ENCODE measurements around the gene SIM1. TPM values are rescaled to one million over a fixed set of nuclear protein-coding genes. Genes with fewer than 3 reads are reported as not detected.

SIM1 gene
- total RNA-seq, 2 experiments from 2014 or later, result not detected

DNA sequence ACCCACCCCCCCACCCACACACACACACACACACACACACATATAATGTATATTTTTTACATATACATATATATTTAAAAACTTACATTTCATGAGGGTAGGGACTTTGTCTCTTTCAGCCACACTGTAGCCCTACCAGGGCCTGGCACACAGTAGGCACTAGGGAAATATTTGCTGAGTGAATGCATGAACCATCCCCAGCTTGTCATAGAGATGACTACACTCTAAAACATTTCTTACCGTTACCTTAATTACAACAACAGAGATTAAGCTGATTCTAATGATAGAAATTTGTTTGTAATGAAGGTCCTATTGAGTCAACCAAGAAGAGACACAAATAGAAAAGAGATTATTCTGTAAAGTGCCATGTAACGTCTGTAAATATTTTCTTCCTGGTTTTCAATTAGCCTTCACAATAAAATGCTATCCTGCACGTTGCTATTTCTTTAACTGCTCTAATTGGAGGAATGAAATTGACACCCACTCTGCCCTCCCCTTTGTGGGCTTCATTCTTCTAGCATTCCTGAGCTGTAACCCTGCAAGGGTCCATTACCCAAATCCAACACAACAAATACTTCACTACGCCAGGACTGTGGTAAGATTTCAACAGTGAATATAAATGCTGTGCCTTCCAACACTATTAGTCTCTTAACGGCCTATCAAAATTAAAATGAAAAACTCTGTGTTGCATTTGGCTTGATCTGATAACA is 30.8 kb downstream of the SIM1 start:
- Mint-ChIP-seq H3K4me3 (no peak overlapping the region), H3K27me3 (peaks cover 58% of the 10 kb centered on the region), H3K36me3 (ENCODE audit: low read depth) (no peaks in the 10 kb centered on the region), H3K27ac (no peak overlapping the region), H3K9me3 (no peaks in the 10 kb centered on the region), H3K4me1 (ENCODE audit: low read depth) (no peaks in the 10 kb centered on the region)
- TF ChIP-seq, protein P1, sequence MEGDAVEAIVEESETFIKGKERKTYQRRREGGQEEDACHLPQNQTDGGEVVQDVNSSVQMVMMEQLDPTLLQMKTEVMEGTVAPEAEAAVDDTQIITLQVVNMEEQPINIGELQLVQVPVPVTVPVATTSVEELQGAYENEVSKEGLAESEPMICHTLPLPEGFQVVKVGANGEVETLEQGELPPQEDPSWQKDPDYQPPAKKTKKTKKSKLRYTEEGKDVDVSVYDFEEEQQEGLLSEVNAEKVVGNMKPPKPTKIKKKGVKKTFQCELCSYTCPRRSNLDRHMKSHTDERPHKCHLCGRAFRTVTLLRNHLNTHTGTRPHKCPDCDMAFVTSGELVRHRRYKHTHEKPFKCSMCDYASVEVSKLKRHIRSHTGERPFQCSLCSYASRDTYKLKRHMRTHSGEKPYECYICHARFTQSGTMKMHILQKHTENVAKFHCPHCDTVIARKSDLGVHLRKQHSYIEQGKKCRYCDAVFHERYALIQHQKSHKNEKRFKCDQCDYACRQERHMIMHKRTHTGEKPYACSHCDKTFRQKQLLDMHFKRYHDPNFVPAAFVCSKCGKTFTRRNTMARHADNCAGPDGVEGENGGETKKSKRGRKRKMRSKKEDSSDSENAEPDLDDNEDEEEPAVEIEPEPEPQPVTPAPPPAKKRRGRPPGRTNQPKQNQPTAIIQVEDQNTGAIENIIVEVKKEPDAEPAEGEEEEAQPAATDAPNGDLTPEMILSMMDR (IDR thresholded peaks at IDR 0.05), result no peak
- Histone ChIP-seq H3K27ac (ENCODE audit: low read depth in 1 of 2, low read length in 2 of 2) (no peak overlapping the region), H3K4me1 (ENCODE audit: insufficient read depth, low read length) (no peaks in the 10 kb centered on the region), H3K27me3 (ENCODE audit: control insufficient read depth in 1 of 2, insufficient read depth in 2 of 2, low read length in 2 of 2) (peaks cover 0 to 2% of the 10 kb centered on the region in 2 experiments), H3K4me3 (ENCODE audit: low read length) (no peak overlapping the region), H3K9me3 (ENCODE audit: control insufficient read depth in 1 of 2, insufficient read depth in 1 of 2, low read length in 2 of 2) (no peaks in the 10 kb centered on the region), H3K36me3 (ENCODE audit: insufficient read depth, low read length) (no peaks in the 10 kb centered on the region)
- ChIA-PET CTCF (no interaction called here), POLR2A (no interaction called here)
- ATAC-seq (ENCODE audit: poor library complexity) (no peak), DNase-seq (no peak)
- intact Hi-C loops (cut with DNase I, micrococcal nuclease), result no loop called here

DNA sequence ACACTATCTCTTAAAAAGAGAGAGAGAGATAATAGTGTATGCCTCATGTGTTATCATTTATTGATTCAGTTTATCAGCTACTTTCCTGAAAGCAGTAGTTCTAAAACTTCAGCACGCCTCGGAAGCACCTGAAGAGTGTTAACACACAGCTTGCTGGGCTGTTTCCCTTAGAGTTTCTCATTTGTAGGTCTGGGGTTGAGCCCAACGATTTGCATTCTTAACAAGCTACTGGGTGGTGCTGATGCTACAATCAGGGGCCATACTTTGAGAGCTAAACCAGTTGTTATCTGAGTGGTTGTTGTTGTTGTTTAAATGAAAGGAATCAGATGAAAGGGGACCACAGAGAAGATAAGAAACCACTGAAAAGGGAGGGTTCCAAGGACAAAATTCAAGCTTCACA is 32.6 kb downstream of the SIM1 start:
- DNase-seq (no peak), ATAC-seq (ENCODE audit: poor library complexity) (no peak)
- H3K36me3 Mint-ChIP-seq (ENCODE audit: low read depth), result no peaks in the 10 kb centered on the region
- no peaks in the 10 kb centered on the region for H3K9me3 Mint-ChIP-seq
- Histone ChIP-seq H3K27me3 (ENCODE audit: control insufficient read depth in 1 of 2, insufficient read depth in 2 of 2, low read length in 2 of 2) (peaks cover 0 to 2% of the 10 kb centered on the region in 2 experiments), H3K9me3 (ENCODE audit: control insufficient read depth in 1 of 2, insufficient read depth in 1 of 2, low read length in 2 of 2) (no peaks in the 10 kb centered on the region), H3K4me3 (ENCODE audit: low read length) (no peak overlapping the region), H3K27ac (ENCODE audit: low read depth in 1 of 2, low read length in 2 of 2) (no peak overlapping the region), H3K36me3 (ENCODE audit: insufficient read depth, low read length) (no peaks in the 10 kb centered on the region), H3K4me1 (ENCODE audit: insufficient read depth, low read length) (no peaks in the 10 kb centered on the region)
- CTCF ChIA-PET, result no interaction called here
- intact Hi-C loops (cut with DNase I, micrococcal nuclease), result no loop called here
- H3K4me1 Mint-ChIP-seq (ENCODE audit: low read depth), result no peaks in the 10 kb centered on the region
- POLR2A ChIA-PET, result no interaction called here
- H3K27ac Mint-ChIP-seq, result no peak overlapping the region
- peaks cover 50% of the 10 kb centered on the region for H3K27me3 Mint-ChIP-seq
- H3K4me3 Mint-ChIP-seq, result no peak overlapping the region
- TF ChIP-seq, protein P1 (IDR thresholded peaks at IDR 0.05), result no peak

DNA sequence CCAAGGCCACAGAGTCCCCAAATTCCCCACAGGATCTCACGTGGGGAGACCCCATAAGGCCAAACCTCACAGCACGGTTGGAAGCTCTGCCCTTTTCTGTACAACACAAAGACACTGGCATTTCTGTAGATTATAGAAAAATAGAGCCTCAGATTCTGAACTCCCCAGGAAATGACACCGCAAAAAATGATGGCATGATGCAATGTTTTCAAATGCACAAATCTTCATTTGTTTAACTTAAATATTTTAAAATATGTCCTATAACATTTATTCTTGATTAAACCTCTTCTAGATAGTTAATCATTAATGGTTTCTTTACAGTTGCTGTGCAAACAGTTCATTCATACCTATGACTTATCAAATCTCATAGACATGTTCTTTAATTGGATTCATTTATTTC is 33.8 kb downstream of the SIM1 start:
- H3K4me1 Mint-ChIP-seq (ENCODE audit: low read depth), result no peaks in the 10 kb centered on the region

More for the DNA sequence above, 33.8 kb downstream of the SIM1 start:
- Mint-ChIP-seq H3K9me3 (no peaks in the 10 kb centered on the region), H3K36me3 (ENCODE audit: low read depth) (no peaks in the 10 kb centered on the region), H3K27me3 (peaks cover 56% of the 10 kb centered on the region), H3K4me3 (no peak overlapping the region), H3K27ac (no peak overlapping the region)
- TF ChIP-seq, protein P1 (IDR thresholded peaks at IDR 0.05), result no peak
- Histone ChIP-seq H3K27me3 (ENCODE audit: control insufficient read depth in 1 of 2, insufficient read depth in 2 of 2, low read length in 2 of 2) (peaks cover 0 to 2% of the 10 kb centered on the region in 2 experiments), H3K9me3 (ENCODE audit: control insufficient read depth in 1 of 2, insufficient read depth in 1 of 2, low read length in 2 of 2) (no peaks in the 10 kb centered on the region), H3K4me1 (ENCODE audit: insufficient read depth, low read length) (no peaks in the 10 kb centered on the region), H3K27ac (ENCODE audit: low read depth in 1 of 2, low read length in 2 of 2) (no peak overlapping the region), H3K36me3 (ENCODE audit: insufficient read depth, low read length) (no peaks in the 10 kb centered on the region), H3K4me3 (ENCODE audit: low read length) (no peak overlapping the region)
- ChIA-PET POLR2A (no interaction called here), CTCF (no interaction called here)
- DNase-seq, result no peak
- intact Hi-C loops (cut with DNase I, micrococcal nuclease), result no loop called here
- ATAC-seq (ENCODE audit: poor library complexity), result no peak
